GM18498 (cell line): ENCODE results near the gene CHRM1.
A peak's percentile ranks its signal among the peaks of the same experiment; 100 is the strongest.

Source experiments
- ATAC-seq: cut with Tn5 transposase; IDR thresholded peaks from one replicate; pipeline ENCODE4 v1.9.1; 2021; ENCODE audit warnings: mild to moderate bottlenecking, moderate library complexity; ENCODE audit not compliant: unreplicated experiment

The CHRM1 gene

DNA sequence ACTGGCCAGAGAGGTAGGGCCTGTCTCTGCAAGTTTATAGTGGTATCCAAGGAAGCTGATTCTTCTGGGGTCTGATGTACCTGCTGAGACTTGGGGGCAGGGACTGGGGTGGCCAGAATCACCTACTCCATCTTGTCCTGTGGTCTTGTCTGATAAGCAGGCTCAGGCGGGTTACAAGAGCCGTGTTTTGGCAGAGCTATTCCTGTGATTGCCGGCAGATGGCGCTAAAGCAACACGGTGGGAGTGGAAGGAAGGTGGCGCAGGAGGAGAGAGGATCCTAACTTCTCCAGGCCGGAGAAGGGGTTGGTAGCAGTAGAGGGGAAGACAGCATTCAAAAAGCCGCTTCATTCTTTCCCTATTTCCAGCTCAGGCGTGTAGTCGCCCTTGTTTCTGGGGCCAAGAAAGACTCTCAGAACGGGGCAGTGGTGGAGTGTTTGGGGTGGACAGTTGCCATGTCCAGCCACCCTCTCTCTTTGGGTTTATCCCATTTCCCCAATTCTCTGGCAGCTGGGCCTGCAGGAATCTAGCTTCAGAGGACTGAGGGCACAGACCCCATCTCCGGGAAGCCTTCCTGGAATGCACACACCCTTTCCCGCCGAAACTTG, 15.1 kb downstream of the CHRM1 start:
- peak; percentile 56 for ATAC-seq

DNA sequence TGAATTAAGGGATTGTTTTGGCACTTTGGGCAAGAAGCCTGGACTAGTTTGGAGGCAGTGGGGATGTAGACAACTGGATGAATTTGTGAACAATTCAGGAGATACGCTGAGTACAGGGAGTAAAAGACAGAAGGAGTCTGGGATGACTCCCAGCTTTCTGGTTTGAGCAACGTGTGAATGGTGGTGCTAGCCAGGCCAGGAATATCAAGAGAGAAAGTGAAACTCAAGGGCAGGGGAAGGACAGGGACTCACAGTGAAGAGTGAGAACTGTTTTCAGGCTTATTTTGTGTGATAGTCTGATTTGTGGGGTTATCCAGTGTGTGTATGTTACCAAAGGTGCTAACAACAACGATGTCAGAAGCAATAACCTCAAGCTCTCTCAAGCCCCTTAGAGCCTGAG, 15.9 kb downstream of the CHRM1 start:
- ATAC-seq = no peak

DNA sequence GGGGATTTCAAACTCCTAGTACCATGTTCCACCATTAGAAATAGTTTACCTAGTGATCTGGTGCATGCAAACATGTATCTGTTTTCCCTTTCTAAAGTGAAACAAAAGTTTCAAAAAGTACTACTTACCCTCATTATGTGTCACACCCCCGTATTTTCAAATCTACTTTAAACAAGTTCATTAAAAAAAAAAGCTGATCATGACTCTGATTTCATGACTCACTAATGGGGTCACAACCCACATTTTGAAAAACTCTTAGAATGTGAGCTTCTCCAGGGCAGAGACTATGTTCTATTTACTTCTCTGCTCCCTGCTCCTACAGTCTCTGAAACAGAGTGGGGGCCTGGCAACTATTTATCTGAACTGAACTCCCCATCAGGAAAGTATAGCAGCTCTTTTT, 18.2 kb downstream of the CHRM1 start:
- no peak for ATAC-seq

DNA sequence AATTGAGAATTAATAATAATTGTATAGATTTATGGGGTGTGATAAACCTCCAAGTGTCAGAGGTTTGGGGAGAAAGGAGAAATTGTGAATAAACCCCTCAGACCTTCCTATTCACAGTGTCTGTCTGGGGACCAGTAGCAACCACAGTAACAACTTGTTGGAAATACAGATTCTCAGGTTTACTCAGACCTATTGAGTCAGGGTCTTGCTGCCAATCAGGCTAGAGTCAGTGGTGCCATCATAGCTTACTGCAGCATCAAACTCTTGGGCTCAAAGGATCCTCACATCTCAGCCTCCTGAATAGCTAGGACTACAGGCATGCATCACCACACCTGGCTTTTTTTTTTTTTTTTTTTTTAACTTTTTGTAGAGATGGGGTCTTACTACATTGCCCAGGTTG, 23.1 kb downstream of the CHRM1 start:
- ATAC-seq = no peak

DNA sequence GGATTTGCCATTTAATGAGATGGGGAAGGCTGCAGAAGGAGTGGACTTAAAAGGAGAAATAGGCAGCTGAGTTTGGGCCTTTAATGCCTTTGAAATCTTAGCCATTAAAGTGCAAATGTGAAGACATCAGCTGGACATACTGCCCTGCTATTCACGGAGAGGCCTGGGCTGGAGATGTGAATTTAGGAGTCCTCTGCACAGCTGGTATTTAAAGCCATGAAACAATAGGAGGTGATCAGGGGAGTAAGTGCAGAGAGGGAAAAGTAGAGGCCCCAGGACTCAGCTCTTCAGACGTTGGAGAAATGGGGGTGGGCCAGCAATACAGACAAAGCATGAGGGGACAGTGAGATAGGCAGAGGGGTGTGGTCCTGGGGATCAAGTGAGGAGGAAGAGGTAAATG, 23.9 kb downstream of the CHRM1 start:
- no peak for ATAC-seq

DNA sequence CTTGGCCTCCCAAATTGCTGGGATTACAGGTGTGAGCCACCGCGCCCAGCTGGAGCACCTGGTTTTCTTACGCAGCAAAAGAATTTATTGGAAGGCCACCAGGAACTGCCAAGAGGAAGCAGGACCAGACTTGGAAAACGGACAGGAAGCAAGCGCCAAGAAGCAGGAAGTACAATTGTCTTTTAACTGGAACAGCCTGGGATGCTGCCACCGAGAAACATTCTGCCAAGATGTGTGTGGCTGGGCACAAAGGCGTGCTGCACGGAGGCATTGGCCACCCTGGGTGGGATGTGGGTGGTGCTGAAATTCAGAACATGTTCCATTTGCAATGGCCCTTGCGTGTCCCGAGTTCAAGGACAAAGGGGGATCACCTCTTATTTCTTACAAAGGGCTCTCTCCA, 25.1 kb downstream of the CHRM1 start:
- no peak for ATAC-seq

DNA sequence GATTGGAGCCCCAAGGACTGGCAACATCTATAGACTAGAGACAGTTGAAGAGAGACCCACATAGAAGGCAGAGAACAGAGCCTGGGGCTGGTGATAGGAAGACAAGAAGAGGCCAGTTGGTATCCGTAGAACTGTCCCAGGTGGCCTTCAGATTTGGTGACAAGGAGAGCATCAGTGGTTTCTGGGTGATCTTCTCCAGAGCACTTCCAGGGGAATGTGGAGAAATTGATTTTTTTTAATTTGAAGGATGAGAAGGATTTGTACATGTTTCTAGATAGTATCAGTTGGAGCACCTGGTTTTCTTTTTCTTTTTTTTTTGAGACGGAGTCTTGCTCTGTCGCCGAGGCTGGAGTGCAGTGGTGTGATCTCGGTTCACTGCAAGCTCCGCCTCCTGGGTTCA, 25.7 kb downstream of the CHRM1 start:
- ATAC-seq = no peak

DNA sequence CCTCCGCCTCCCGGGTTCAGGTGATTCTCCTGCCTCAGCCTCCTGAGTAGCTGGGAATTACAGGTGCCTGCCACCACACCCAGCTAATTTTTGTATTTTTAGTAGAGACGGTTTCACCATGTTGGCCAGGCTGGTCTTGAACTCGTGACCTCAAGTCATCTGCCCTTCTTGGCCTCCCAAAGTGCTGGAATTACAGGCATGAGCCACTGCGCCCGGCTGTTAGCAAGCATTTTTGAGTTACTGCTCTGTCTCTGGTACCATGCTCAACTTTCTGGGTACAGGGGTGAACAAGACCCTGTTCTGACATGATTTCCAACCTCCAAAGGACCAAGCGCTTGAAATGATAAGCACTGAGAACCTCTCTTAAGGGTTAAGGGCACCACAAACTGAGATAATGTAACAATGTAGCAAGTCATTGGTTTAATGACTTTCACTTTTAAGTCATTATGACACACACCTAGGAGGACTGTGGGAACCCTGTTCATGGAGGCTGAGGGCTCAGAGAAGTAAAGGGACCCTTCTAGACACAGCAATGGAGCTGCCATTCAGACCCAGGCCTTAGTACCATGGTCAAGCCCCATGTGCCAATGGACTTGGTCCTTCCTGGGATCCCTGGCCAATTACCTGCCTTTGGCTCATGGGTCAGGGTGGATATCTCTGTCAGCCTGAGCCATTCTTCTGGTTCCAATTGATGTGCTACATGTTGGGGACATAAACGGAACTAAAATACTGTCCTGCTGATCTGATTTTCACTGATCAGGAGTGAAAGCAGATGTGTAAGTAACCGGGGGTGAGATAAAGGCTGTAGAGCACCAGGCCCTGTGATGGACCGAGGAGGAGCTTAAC, 28.9 kb downstream of the CHRM1 start:
- no peak for ATAC-seq

DNA sequence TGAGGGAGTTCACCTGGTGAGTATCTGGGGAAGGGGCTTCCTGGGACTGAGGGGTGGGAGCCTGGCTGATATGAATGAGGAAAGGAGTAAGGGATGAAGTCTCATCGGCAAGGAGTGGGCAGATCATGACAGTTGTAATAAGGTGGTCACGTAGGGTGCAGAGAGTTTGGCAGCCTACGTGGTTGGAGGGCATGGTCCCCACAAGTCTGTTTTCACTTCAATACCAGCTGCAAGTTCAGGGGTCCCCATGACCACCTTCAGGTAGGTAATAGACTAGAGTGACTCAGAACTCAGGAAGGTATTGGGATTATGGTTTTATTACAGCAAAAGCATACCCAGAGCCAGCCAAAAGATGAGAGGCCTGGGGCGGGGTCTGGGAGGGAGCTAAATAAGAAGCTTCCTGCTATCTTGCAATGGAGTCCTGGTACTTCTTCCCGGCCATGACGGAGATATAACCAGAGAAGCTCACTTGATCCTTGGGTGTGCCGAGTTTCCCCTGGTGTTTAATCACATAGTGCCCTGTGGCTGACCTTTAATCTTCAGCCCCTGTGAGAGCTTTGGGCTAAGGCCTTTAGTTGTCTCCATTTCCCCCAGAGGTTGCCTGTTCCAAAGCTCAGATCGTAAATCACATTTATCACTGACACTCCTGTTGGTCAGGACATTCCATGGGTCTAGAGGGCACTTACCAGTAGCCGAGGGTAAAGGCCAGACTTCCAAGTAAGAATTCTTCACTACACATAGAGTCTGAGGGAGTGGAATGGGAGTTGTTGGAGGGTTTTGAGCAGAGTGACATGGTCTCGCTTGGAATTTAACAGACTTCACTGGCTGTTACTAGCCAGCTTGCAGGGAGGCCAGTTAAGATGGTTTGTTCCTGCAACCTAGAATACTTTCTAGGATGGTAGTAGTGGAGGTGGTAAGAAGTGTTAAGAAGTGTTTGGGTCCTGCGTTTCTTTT, 31.4 kb downstream of the CHRM1 start:
- ATAC-seq = no peak

DNA sequence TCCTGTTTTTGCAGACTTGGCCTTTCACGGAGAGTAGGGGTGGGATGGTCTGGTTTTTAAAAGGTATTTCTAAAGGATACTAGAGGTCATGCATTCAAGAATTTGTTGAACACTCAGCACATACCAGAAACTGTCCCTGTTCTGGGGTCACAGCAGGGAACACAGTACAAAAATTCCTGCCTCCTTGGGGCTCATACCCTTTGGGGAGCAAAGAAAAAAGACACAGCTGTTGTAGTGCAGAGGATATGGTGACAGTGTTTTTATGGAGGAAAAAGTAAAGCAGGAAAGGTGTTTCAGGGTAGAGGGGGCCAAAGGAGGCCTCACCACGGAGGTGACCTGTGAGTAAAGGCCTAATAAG, 32.1 kb downstream of the CHRM1 start:
- no peak for ATAC-seq

DNA sequence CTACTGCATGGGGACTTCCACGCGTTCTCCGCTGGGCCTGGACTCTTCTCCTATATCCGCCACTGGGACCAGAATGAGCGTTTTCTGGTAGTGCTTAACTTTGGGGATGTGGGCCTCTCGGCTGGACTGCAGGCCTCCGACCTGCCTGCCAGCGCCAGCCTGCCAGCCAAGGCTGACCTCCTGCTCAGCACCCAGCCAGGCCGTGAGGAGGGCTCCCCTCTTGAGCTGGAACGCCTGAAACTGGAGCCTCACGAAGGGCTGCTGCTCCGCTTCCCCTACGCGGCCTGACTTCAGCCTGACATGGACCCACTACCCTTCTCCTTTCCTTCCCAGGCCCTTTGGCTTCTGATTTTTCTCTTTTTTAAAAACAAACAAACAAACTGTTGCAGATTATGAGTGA, 32.8 kb downstream of the CHRM1 start:
- ATAC-seq = no peak

DNA sequence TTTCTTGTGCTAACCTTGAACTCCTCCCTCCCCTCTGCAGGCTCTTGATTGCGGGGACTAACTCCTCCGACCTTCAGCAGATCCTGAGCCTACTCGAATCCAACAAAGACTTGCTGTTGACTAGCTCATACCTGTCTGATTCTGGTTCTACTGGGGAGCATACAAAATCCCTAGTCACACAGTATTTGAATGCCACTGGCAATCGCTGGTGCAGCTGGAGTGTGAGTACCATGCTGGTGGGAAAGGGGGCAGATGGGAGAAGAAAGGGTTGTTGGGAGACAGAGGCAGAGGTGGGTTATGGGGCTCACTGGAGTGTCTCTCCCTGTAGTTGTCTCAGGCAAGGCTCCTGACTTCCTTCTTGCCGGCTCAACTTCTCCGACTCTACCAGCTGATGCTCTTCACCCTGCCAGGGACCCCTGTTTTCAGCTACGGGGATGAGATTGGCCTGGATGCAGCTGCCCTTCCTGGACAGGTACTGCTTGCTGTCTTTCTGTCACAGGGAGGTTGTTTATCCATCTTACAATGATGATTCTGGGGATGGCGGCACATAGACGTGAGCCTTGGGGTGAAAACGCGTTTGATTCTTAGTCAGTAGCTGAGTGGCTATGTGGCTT, 35.9 kb downstream of the CHRM1 start:
- no peak for ATAC-seq

DNA sequence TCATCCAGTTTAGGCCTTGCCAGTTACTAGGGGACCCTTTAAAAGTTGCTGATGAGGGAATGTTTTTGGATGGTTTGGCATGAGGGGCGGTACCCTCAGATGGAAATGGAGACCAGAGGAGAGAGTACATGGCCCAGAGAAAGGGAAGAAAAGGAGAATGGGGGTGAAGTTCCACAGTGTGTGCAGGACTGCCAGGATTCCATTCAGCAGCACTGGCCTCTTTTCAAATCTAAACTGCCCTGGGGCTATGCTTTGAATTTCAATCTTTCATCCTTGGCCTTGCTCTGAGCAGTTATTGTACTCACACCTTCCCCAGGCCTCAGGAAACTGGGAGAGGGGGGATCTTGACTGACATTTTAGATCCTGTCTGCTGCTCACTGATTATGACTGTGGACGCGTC, 37.5 kb downstream of the CHRM1 start:
- no peak for ATAC-seq

DNA sequence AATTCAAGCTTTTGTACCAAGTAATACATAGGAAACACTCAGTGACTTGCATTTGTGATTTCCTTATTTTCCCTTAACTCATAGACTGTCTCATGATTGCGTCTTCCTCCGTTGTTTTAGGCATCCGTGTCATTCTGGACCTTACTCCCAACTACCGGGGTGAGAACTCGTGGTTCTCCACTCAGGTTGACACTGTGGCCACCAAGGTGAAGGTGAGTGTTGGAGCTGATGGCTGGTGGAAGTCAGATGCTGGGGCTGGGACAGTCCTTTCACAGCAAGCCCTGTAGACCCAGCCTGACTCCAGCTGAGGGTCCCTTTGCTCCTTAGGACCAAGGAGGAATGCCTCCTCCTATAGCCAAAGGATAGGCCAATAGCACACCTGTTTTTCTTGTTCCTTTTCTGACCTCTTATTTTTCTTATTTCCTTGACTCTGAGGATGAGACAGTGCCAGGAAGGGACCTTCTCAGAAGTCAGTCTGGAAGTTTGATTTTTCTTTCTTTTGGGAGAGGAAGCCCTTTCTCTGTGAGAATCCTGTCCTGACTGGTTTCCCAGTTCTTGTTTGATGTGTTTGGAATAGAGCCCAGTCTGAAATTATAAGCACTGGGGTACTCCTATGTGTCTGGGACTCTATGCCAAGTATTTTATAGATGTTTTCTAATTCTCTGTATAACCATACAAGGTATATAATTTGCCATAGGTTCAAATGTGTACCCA, 38.2 kb downstream of the CHRM1 start:
- no peak for ATAC-seq

DNA sequence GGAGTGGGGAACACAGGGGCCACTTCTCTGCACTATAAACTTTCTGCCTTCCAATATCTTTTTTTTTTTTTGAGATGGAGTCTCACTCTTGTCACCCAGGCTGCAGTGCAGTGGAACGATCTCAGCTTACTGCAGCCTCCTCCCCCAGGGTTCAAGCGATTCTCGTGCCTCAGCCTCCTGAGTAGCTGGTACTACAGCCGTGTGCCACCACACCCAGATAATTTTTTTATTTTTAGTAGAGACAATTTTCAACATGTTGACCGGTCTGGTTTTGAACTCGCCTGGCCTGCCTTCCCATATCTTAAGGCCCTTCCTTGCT, 38.8 kb downstream of the CHRM1 start:
- no peak for ATAC-seq

DNA sequence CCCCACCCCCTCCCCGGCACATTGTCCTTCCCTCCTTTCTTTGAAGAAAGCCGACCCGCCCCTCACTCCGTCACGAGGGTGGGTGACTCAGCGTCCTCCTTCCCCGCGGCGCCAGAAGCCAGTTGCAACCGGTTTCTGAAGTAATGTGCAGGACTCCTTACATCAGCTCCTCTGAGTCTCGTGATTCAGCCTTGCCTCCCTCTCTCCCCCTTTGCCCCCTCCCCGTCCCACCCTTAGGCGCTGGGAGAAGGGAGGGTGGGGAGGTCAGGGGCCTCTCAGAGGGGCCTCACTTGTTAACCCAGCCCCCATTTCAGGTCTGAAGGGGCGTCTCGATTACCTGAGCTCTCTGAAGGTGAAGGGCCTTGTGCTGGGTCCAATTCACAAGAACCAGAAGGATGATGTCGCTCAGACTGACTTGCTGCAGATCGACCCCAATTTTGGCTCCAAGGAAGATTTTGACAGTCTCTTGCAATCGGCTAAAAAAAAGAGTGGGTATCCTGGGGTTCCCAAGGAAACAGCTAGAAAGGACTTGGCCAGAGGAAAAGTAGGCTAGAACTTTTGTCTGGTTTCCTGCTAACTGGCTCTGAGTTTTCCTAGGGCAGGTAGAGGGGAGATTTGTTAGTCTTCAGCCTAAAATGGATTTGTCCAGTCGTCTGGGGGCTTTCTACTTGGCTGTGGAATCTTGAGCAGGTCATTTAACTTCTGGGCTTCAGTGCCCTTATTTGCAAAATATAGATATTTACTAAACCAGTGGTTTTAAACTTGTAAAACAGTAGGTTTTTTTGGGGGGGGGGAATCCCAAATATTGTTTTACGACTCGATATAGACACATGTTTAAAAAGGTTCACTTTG, 39.4 kb downstream of the CHRM1 start:
- peak; percentile 49 for ATAC-seq

DNA sequence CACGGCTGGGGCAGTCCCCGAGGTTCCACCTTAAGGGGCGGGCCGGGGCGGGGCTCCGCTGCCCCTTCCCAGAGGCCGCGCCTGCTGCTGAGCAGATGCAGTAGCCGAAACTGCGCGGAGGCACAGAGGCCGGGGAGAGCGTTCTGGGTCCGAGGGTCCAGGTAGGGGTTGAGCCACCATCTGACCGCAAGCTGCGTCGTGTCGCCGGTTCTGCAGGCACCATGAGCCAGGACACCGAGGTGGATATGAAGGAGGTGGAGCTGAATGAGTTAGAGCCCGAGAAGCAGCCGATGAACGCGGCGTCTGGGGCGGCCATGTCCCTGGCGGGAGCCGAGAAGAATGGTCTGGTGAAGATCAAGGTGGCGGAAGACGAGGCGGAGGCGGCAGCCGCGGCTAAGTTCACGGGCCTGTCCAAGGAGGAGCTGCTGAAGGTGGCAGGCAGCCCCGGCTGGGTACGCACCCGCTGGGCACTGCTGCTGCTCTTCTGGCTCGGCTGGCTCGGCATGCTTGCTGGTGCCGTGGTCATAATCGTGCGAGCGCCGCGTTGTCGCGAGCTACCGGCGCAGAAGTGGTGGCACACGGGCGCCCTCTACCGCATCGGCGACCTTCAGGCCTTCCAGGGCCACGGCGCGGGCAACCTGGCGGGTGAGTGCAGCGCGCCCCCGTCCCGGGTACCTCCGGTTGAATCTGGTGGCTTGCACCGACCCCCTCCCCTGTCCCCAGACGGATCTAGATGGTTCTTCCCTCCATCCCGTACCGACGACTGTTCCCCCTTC, 40.2 kb downstream of the CHRM1 start, which contains the start of gene SLC3A2:
SLC3A2 (plus strand) TSS at position 94 of the 776 bp plus-strand sequence; CDS start at position 222, 128 bp downstream.
- ATAC-seq = peak; percentile 73

DNA sequence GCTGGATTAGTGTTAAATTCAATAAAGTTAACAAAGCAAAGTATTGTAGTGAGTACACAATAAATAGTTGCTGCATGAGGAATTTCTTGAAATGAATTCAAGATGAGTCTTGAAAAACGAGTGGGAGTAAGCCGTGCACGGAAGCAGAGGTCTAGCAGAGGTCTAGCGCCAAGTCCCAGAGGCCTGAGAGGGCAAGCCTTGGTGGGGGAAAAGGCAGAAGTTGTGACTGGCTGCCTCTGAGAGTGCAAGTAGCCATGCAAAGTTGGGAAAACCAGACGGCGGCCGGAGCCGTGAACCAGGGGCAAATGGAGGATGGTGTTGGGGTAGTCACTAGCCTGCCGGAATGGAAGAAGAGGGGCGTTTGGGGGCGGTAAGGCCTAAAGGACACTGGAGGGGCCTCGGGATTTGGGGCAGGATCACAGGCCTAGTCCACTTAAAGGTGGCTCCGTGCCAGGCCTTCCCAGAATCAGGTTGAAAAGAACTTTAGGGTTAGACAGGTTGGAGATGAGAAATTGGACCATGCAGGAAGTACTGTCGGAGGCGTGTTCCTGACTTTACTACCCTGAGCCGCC, 40.8 kb downstream of the CHRM1 start:
- ATAC-seq = peak; percentile 24
